HepG2 (cell line): ENCODE measurements around the gene NRL. TPM values are rescaled to one million over a fixed set of nuclear protein-coding genes. Genes with fewer than 3 reads are reported as not detected.

Source experiments
- AKAP8 ChIP-seq: sonication (generic); formaldehyde crosslinking; IDR thresholded peaks from 2 replicates; pipeline ENCODE4 v1.5.1; 2020; ENCODE audit warnings: mild to moderate bottlenecking, missing genetic modification reagents
- ARID3A ChIP-seq: IDR thresholded peaks from 2 replicates; pipeline ENCODE4 v1.6.1; 2012; ENCODE audit warnings: low read depth, low read length, improper control_type of control experiment
- CBFB ChIP-seq: sonication (generic); formaldehyde crosslinking; IDR thresholded peaks from 2 replicates; pipeline ENCODE4 v1.4.0; 2020; ENCODE audit warnings: missing genetic modification reagents
- CCDC6 ChIP-seq: sonication (generic); formaldehyde crosslinking; IDR thresholded peaks from 2 replicates; pipeline ENCODE4 v1.8.1; 2022; ENCODE audit warnings: mild to moderate bottlenecking, missing genetic modification reagents, moderate library complexity
- DMAP1 ChIP-seq: IDR thresholded peaks from 2 replicates; pipeline ENCODE4 v1.6.1; 2016
- ETV6 ChIP-seq: sonication (generic); formaldehyde crosslinking; conservative IDR thresholded peaks from 2 replicates; pipeline ENCODE4 v1.4.0; 2020; ENCODE audit warnings: missing genetic modification reagents
- MTA1 ChIP-seq: sonication (generic); formaldehyde crosslinking; IDR thresholded peaks from 2 replicates; pipeline ENCODE4 v1.4.0; 2020; ENCODE audit warnings: missing genetic modification reagents, mild to moderate bottlenecking, borderline replicate concordance
- PAX8 ChIP-seq: sonication (generic); formaldehyde crosslinking; IDR thresholded peaks from 2 replicates; pipeline ENCODE4 v1.8.0; 2022; ENCODE audit warnings: mild to moderate bottlenecking, missing genetic modification reagents, borderline replicate concordance
- SIN3A ChIP-seq: IDR thresholded peaks from 2 replicates; pipeline ENCODE4 v1.6.1; 2011; ENCODE audit warnings: low read depth, mild to moderate bottlenecking, control low read depth, low read length, borderline replicate concordance
- TCF7 ChIP-seq: sonication (generic); IDR thresholded peaks from 2 replicates; pipeline ENCODE4 v1.6.1; 2016; ENCODE audit warnings: antibody characterized with exemption, low read depth
- ZFP36 ChIP-seq: fragments of 150-350 bp; IDR thresholded peaks from 2 replicates; pipeline ENCODE4 v1.6.1; 2018; ENCODE audit warnings: borderline replicate concordance, low read length, low read depth; ENCODE audit not compliant: partially characterized antibody
- ZNF350 ChIP-seq: sonication (generic); formaldehyde crosslinking; IDR thresholded peaks from 2 replicates; pipeline ENCODE4 v1.4.0; 2020; ENCODE audit warnings: mild to moderate bottlenecking, low read depth, missing genetic modification reagents, borderline replicate concordance
- ZNF546 ChIP-seq: sonication (generic); formaldehyde crosslinking; conservative IDR thresholded peaks from 2 replicates; pipeline ENCODE4 v1.8.1; 2023; ENCODE audit warnings: mild to moderate bottlenecking, missing genetic modification reagents
- ZNF615 ChIP-seq: sonication (generic); formaldehyde crosslinking; IDR thresholded peaks from 2 replicates; pipeline ENCODE4 v1.5.0; 2020; ENCODE audit warnings: mild to moderate bottlenecking, missing genetic modification reagents, borderline replicate concordance
- ZSCAN5A ChIP-seq: sonication (generic); formaldehyde crosslinking; IDR thresholded peaks from 2 replicates; pipeline ENCODE4 v1.8.0; 2022; ENCODE audit warnings: mild to moderate bottlenecking, missing genetic modification reagents, borderline replicate concordance
- polyA plus RNA-seq, 8 experiments: library from polyadenylated mRNA; depleted of rRNA in 3 of 8; stranded (reverse) in 7 of 8; unstranded in 1 of 8; fragments of >200 nt; fragmentation: Illumina TruSeq in 4 of 8; extraction: Trizol in 4 of 8; gene quantifications; 2 replicates each; pipeline versions ENCODE4 v1.2.1 to v1.2.3, GENCODE V29; 2011 to 2016; ENCODE audit warnings: low read depth in 4 of 8, missing spikeins in 1 of 8, mixed read lengths in 1 of 8; ENCODE audit not compliant: insufficient read depth in 1 of 8
- total RNA-seq, 5 experiments: library from RNA; depleted of rRNA; stranded (reverse); fragments of >200 nt; fragmentation: Illumina TruSeq; extraction: Trizol; gene quantifications; 2 replicates each; pipeline ENCODE4 v1.2.3, GENCODE V29; 2016; ENCODE audit warnings: low read depth in 1 of 5
- TF ChIP-seq, protein P1 (sequence below): sonication (generic); formaldehyde crosslinking; IDR thresholded peaks from 2 replicates; pipeline ENCODE4 v1.5.1; 2020; ENCODE audit warnings: missing genetic modification reagents, mild to moderate bottlenecking, borderline replicate concordance
- TF ChIP-seq, protein P2 (sequence below): sonication (generic); formaldehyde crosslinking; IDR thresholded peaks from 2 replicates; pipeline ENCODE4 v1.4.0; 2020; ENCODE audit warnings: mild to moderate bottlenecking, missing genetic modification reagents
- TF ChIP-seq, protein P3 (sequence below): sonication (generic); formaldehyde crosslinking; IDR thresholded peaks from 2 replicates; pipeline ENCODE4 v1.4.0; 2020; ENCODE audit warnings: missing genetic modification reagents, mild to moderate bottlenecking, borderline replicate concordance
- TF ChIP-seq, protein P4 (sequence below): sonication (generic); formaldehyde crosslinking; IDR thresholded peaks from 2 replicates; pipeline ENCODE4 v1.8.1; 2023; ENCODE audit warnings: mild to moderate bottlenecking, inconsistent platforms, moderate library complexity, missing genetic modification reagents, borderline replicate concordance

The NRL gene
- total and polyA plus RNA-seq, 2 of the 13 experiments (the other 11 are each of a cell fraction or from before 2014, with no cell fraction given): 2.5 to 4.7 TPM

DNA sequence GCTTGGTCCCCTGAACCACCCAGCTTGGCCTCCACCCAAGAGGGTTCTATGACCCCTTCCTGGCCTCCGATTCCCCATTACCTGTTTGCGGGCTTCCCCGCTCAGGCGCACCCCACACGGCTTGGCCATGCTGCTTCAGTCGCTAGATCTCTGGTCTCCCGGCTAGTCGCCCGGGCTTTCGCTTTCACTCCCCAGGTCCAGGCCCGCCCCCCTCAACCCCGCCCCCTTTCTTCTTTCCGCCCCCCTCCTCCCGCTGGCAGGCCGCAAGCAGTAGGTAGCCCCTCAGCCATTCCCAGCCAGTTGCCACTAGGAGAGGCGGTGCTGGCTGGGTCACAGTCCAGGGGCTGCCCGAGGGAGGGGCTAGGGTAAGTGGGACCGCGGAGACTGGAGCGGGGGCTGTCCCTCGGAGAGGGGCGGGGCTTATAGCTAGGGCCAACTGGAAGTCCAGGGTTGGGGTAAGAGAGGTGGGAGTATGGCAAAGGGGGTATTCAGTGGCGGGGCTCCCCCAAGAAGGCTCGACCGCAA lies 31.8 kb upstream of the NRL start, which contains the start of gene PSME2 (continued):
- TF ChIP-seq CBFB (CRISPR knock-in tag): peak; percentile 52
- TF ChIP-seq ZSCAN5A (CRISPR knock-in tag): peak; percentile 41; the same call in 1 of the 2 replicates
- TF ChIP-seq, protein P1, sequence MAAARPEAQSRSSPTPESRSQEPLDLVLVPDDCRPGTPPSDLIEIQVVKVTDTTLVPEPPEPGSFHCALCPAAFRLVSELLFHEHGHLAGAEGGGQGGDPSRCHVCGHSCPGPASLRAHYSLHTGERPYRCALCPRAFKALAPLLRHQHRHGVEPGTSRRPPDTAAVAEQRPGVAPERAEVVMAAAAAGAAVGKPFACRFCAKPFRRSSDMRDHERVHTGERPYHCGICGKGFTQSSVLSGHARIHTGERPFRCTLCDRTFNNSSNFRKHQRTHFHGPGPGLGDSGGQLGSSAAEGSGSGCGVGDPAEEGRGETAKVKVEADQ (CRISPR knock-in tag): peak; percentile 24; the same call in 1 of the 2 replicates
- TF ChIP-seq ZNF546 (CRISPR knock-in tag): 0 out of 2 replicates have a peak, but pooled peaks have one; percentile 16
- 0 out of 2 replicates have a peak, but pooled peaks have one; percentile 8 for TF ChIP-seq TCF7
- TF ChIP-seq CCDC6 (CRISPR knock-in tag): no peak
- TF ChIP-seq ETV6 (CRISPR knock-in tag): peak; percentile 94
- TF ChIP-seq, protein P2, sequence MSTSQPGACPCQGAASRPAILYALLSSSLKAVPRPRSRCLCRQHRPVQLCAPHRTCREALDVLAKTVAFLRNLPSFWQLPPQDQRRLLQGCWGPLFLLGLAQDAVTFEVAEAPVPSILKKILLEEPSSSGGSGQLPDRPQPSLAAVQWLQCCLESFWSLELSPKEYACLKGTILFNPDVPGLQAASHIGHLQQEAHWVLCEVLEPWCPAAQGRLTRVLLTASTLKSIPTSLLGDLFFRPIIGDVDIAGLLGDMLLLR: peak; percentile 17; the same call in 1 of the 2 replicates
- no peak for TF ChIP-seq DMAP1
- TF ChIP-seq PAX8 (CRISPR knock-in tag): no peak; the same call in 1 of the 2 replicates
- TF ChIP-seq AKAP8: peak; percentile 95
- TF ChIP-seq ZNF615 (CRISPR knock-in tag): no peak
- peak; percentile 86; the same call in 1 of the 2 replicates for TF ChIP-seq MTA1 (CRISPR knock-in tag)
- peak; percentile 88; the same call in 1 of the 2 replicates for TF ChIP-seq SIN3A
- peak; percentile 44; the same call in 1 of the 2 replicates for TF ChIP-seq ARID3A
- peak; percentile 98; the same call in 1 of the 2 replicates for TF ChIP-seq ZNF350 (CRISPR knock-in tag)
- TF ChIP-seq, protein P3, sequence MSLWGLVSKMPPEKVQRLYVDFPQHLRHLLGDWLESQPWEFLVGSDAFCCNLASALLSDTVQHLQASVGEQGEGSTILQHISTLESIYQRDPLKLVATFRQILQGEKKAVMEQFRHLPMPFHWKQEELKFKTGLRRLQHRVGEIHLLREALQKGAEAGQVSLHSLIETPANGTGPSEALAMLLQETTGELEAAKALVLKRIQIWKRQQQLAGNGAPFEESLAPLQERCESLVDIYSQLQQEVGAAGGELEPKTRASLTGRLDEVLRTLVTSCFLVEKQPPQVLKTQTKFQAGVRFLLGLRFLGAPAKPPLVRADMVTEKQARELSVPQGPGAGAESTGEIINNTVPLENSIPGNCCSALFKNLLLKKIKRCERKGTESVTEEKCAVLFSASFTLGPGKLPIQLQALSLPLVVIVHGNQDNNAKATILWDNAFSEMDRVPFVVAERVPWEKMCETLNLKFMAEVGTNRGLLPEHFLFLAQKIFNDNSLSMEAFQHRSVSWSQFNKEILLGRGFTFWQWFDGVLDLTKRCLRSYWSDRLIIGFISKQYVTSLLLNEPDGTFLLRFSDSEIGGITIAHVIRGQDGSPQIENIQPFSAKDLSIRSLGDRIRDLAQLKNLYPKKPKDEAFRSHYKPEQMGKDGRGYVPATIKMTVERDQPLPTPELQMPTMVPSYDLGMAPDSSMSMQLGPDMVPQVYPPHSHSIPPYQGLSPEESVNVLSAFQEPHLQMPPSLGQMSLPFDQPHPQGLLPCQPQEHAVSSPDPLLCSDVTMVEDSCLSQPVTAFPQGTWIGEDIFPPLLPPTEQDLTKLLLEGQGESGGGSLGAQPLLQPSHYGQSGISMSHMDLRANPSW: peak; percentile 34; the same call in 1 of the 2 replicates
- TF ChIP-seq, protein P4, sequence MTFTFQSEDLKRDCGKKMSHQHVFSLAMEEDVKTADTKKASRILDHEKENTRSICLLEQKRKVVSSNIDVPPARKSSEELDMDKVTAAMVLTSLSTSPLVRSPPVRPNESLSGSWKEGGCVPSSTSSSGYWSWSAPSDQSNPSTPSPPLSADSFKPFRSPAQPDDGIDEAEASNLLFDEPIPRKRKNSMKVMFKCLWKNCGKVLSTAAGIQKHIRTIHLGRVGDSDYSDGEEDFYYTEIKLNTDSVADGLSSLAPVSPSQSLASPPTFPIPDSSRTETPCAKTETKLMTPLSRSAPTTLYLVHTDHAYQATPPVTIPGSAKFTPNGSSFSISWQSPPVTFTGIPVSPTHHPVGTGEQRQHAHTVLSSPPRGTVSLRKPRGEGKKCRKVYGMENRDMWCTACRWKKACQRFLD (CRISPR knock-in tag): peak; percentile 93; the same call in 1 of the 2 replicates
- peak; percentile 18 for TF ChIP-seq ZFP36
